Natural killer cell (primary cell): ENCODE results near the gene UGDH. TPM values are rescaled to one million over a fixed set of nuclear protein-coding genes. Genes with fewer than 3 reads are reported as not detected.

ENCODE experiments used
- ATAC-seq, 3 donors: fragments of 150-1000 bp in 2 of 3; fragments of 200-7000 bp in 1 of 3; cut with Tn5 transposase; 1 replicate in 1 of 3; 2 replicates in 2 of 3; pipeline ENCODE4 v1.10.0; 2021; ENCODE audit warnings: mild to moderate bottlenecking in 2 of 3, moderate library complexity in 2 of 3
- DNase-seq, 2 donors: peaks; one replicate each; pipeline versions ENCODE4 v3.0.0 to v3.0.0-alpha.2; 2013 to 2021; ENCODE audit warnings: mixed read lengths in 1 of 2
- H3K27ac ChIP-seq: one replicate; pipeline ENCODE4 v1.5.1; 2013; ENCODE audit warnings: mild to moderate bottlenecking, low read length
- H3K27me3 ChIP-seq: one replicate; pipeline ENCODE4 v1.6.1; 2013; ENCODE audit warnings: low read length; ENCODE audit not compliant: control insufficient read depth, insufficient read depth
- H3K36me3 ChIP-seq: one replicate; pipeline ENCODE4 v1.6.1; 2013; ENCODE audit warnings: low read length; ENCODE audit not compliant: control insufficient read depth, insufficient read depth
- H3K4me1 ChIP-seq: one replicate; pipeline ENCODE4 v1.6.1; 2013; ENCODE audit warnings: low read length; ENCODE audit not compliant: control insufficient read depth, insufficient read depth
- H3K4me3 ChIP-seq: one replicate; pipeline ENCODE4 v1.5.1; 2013; ENCODE audit warnings: low read length
- H3K9me3 ChIP-seq: one replicate; pipeline ENCODE4 v1.6.1; 2013; ENCODE audit warnings: low read length; ENCODE audit not compliant: control insufficient read depth, insufficient read depth
- H3K27ac Mint-ChIP-seq, 2 donors: one replicate each; pipeline ENCODE4 v1.8.0; 2022; ENCODE audit warnings: mild to moderate bottlenecking in 2 of 2, mixed read lengths in 2 of 2, moderate library complexity in 1 of 2
- H3K27me3 Mint-ChIP-seq, 2 donors: one replicate each; pipeline ENCODE4 v1.8.0; 2022; ENCODE audit warnings: low read depth in 2 of 2, mixed read lengths in 2 of 2
- H3K36me3 Mint-ChIP-seq: one replicate; pipeline ENCODE4 v1.8.0; 2022; ENCODE audit warnings: mixed read lengths
- H3K4me1 Mint-ChIP-seq, 2 donors: one replicate each; pipeline ENCODE4 v1.8.0; 2022; ENCODE audit warnings: mixed read lengths in 2 of 2
- H3K4me3 Mint-ChIP-seq: one replicate; pipeline ENCODE4 v1.8.0; 2022; ENCODE audit warnings: mild to moderate bottlenecking, moderate library complexity, mixed read lengths
- H3K9me3 Mint-ChIP-seq, 2 donors: one replicate each; pipeline ENCODE4 v1.8.0; 2022; ENCODE audit warnings: mixed read lengths in 2 of 2
- CTCF ChIP-seq: fragments of 200-600 bp; IDR thresholded peaks from one replicate; pipeline ENCODE4 v1.8.0; 2022; ENCODE audit warnings: antibody characterized with exemption
- WGBS: methylation state at CpG from one replicate; pipeline ENCODE4 v1.1.7; 2013; ENCODE audit warnings: missing lambda C conversion rate; ENCODE audit not compliant: insufficient coverage; 5-methylcytosine and 5-hydroxymethylcytosine counted together
- intact Hi-C: fragments of 100-400 bp; cut with micrococcal nuclease; formaldehyde crosslinking; loops from one replicate; pipeline ENCODE4 v1.14.2; 2022
- total RNA-seq, 4 donors: library from RNA; stranded (reverse); fragments of 120-200 nt in 1 of 4; gene quantifications; one replicate each; pipeline versions ENCODE4 v1.2.3 to v1.2.4, GENCODE V29; 2013 to 2022

UGDH gene
- total RNA-seq, 3 donors from 2014 or later (not counting 1 experiment from before 2014, with no cell fraction given), result 12.2 to 14.8 (median 13.6) TPM

- H3K9me3 ChIP-seq, result no peaks in the 10 kb centered on the region
- intact Hi-C loops, result no loop called here
Measured at GRCh38 chr4:39522068-39522467, 5.2 kb downstream of the UGDH start.

GRCh38 chr4:39521253-39521919, 5.9 kb downstream of the UGDH start:
- WGBS, result 93% methylated on average over 2 of the region's 5 CpGs
- Mint-ChIP-seq H3K27me3 (no peaks in the 10 kb centered on the region), H3K36me3 (no peaks in the 10 kb centered on the region), H3K27ac (no peak overlapping the region), H3K4me3 (no peak overlapping the region), H3K9me3 (no peaks in the 10 kb centered on the region), H3K4me1 (peaks cover 7 to 8% of the 10 kb centered on the region in 2 donors)
- Histone ChIP-seq H3K4me1 (peaks cover 2% of the 10 kb centered on the region), H3K4me3 (no peak overlapping the region), H3K27me3 (no peaks in the 10 kb centered on the region), H3K9me3 (no peaks in the 10 kb centered on the region), H3K36me3 (peaks cover 3% of the 10 kb centered on the region), H3K27ac (no peak overlapping the region)
- intact Hi-C loops, result no loop called here
- ATAC-seq, result no peak
- DNase-seq, result no peak
- no peak for TF ChIP-seq CTCF

More at GRCh38 chr4:39522068-39522467, 5.2 kb downstream of the UGDH start:
- Mint-ChIP-seq H3K4me1 (peaks cover 13% of the 10 kb centered on the region in 2 donors), H3K27me3 (no peaks in the 10 kb centered on the region), H3K9me3 (no peaks in the 10 kb centered on the region), H3K36me3 (no peaks in the 10 kb centered on the region), H3K4me3 (no peak overlapping the region), H3K27ac (no peak overlapping the region)
- no peak for TF ChIP-seq CTCF
- 100% methylated on average over 1 of the region's 2 CpGs for WGBS
- H3K27me3 ChIP-seq, result no peaks in the 10 kb centered on the region
- no peak for ATAC-seq
- H3K27ac ChIP-seq, result no peak overlapping the region
- peaks cover 3% of the 10 kb centered on the region for H3K36me3 ChIP-seq
- DNase-seq, result no peak
- H3K4me3 ChIP-seq, result no peak overlapping the region
- H3K4me1 ChIP-seq, result peaks cover 8% of the 10 kb centered on the region

- H3K36me3 ChIP-seq, result peaks cover 8% of the 10 kb centered on the region
- H3K9me3 ChIP-seq, result no peaks in the 10 kb centered on the region
- no peak for ATAC-seq
- no peak overlapping the region for H3K4me3 ChIP-seq
- Mint-ChIP-seq H3K36me3 (no peaks in the 10 kb centered on the region), H3K27ac (no peak overlapping the region), H3K4me1 (no peaks in the 10 kb centered on the region), H3K9me3 (no peaks in the 10 kb centered on the region), H3K27me3 (no peaks in the 10 kb centered on the region), H3K4me3 (no peak overlapping the region)
- 90% methylated on average over 6 of the region's 6 CpGs for WGBS
- H3K27me3 ChIP-seq, result no peaks in the 10 kb centered on the region
- no peaks in the 10 kb centered on the region for H3K4me1 ChIP-seq
- TF ChIP-seq CTCF, result no peak
- no peak for DNase-seq
- intact Hi-C loops, result no loop called here
- H3K27ac ChIP-seq, result no peak overlapping the region
Measured at GRCh38 chr4:39518484-39518883, 8.8 kb downstream of the UGDH start.
